DMS 273 treated with DMSO at 0.1 percent for 48 hours (cell line): ENCODE data around the gene GGTA1.

Source experiments
- DNase-seq: peaks from one replicate; lab custom pipeline; 2025; lab: John Stamatoyannopoulos, UW

Gene GGTA1

GRCh38 chr9:121499177-121499426 lies 542 bp downstream of the GGTA1 start:
- DNase-seq: no peak

GRCh38 chr9:121498487-121499176 lies 1.0 kb downstream of the GGTA1 start:
- DNase-seq: no peak

GRCh38 chr9:121498150-121498486 lies 1.5 kb downstream of the GGTA1 start:
- DNase-seq: peak; percentile 81

- DNase-seq: no peak
Measured at GRCh38 chr9:121495976-121496375, 3.7 kb downstream of the GGTA1 start.

- DNase-seq: no peak
Measured at GRCh38 chr9:121494192-121494591, 5.5 kb downstream of the GGTA1 start.

- no peak for DNase-seq
Measured at GRCh38 chr9:121491111-121491510, 8.5 kb downstream of the GGTA1 start.

GRCh38 chr9:121489344-121489743 lies 10.3 kb downstream of the GGTA1 start:
- no peak for DNase-seq

GRCh38 chr9:121486043-121486442 lies 13.6 kb downstream of the GGTA1 start:
- no peak for DNase-seq

GRCh38 chr9:121485623-121486022 lies 14.0 kb downstream of the GGTA1 start:
- DNase-seq: no peak

GRCh38 chr9:121484651-121485446 lies 14.8 kb downstream of the GGTA1 start:
- DNase-seq: no peak

- no peak for DNase-seq
Measured at GRCh38 chr9:121483473-121484031, 16.1 kb downstream of the GGTA1 start.

- DNase-seq: no peak
Measured at GRCh38 chr9:121483049-121483448, 16.6 kb downstream of the GGTA1 start.

GRCh38 chr9:121478816-121479676 lies 20.6 kb downstream of the GGTA1 start:
- no peak for DNase-seq

GRCh38 chr9:121476156-121476555 lies 23.5 kb downstream of the GGTA1 start:
- DNase-seq: no peak

- no peak for DNase-seq
Measured at GRCh38 chr9:121474231-121474947, 25.3 kb downstream of the GGTA1 start.

GRCh38 chr9:121473229-121473628 lies 26.4 kb downstream of the GGTA1 start:
- no peak for DNase-seq

- no peak for DNase-seq
Measured at GRCh38 chr9:121472446-121472845, 27.2 kb downstream of the GGTA1 start.

GRCh38 chr9:121466142-121466541 lies 33.5 kb downstream of the GGTA1 start:
- DNase-seq: no peak

- no peak for DNase-seq
Measured at GRCh38 chr9:121464968-121465367, 34.7 kb downstream of the GGTA1 start.

- DNase-seq: no peak
Measured at GRCh38 chr9:121463026-121463807, 36.4 kb downstream of the GGTA1 start.

- no peak for DNase-seq
Measured at GRCh38 chr9:121459513-121459912, 40.1 kb downstream of the GGTA1 start.
